ENCODE results near the gene CNIH3. TPM values are rescaled to one million over a fixed set of nuclear protein-coding genes. Genes with fewer than 3 reads are reported as not detected.
"Not testable (repeated sequence)": the region's sequence is repeated elsewhere in the genome, so short reads cannot be mapped to it uniquely, and the experiment has no call there.

CNIH3 gene
- total RNA-seq, 1 experiment from 2014 or later = 4.2 TPM

DNA sequence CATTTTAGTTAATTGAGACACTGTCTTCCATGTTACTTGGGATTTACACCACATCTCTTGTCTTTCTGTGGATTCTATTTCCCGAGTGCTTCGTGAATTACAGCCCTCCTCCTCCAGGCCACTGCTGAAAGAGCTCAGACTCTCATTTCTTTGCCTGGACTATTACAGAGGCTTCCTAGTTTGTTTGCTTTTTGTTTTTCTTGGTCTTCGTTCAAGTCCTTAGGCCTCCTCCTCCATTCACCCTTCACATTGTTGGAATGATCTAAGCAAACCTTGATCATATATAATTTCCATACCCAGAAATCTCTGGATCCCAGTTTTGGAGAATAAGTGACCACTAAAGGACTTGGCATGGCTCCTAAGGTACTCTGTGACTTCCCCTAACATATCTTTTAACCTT lies 94.1 kb downstream of the CNIH3 start:
- Histone ChIP-seq H3K4me1 (ENCODE audit: insufficient read depth, low read length) (no peaks in the 10 kb centered on the region), H3K27me3 (ENCODE audit: insufficient read depth, low read length) (no peaks in the 10 kb centered on the region), H3T11ph (ENCODE audit: low read length) (no peak overlapping the region), H2BK5ac (ENCODE audit: insufficient read length, low read length) (no peak overlapping the region), H4K8ac (replicated peaks; ENCODE audit: insufficient read length, low read depth, low read length) (no peak overlapping the region), H4K5ac (ENCODE audit: insufficient read length, low read depth, low read length) (no peak overlapping the region), H2BK15ac (ENCODE audit: low read depth, low read length) (no peak overlapping the region), H3K79me2 (ENCODE audit: insufficient read depth, low read length) (no peaks in the 10 kb centered on the region), H4K20me1 (ENCODE audit: control insufficient read depth, insufficient read depth, insufficient read length) (no peaks in the 10 kb centered on the region), H4K91ac (ENCODE audit: insufficient read length, low read depth, low read length) (no peak overlapping the region), H3K23me2 (ENCODE audit: insufficient read length, low read depth, low read length, poor library complexity, severe bottlenecking) (no peaks in the 10 kb centered on the region), H2BK20ac (ENCODE audit: low read depth, low read length, poor library complexity, severe bottlenecking) (no peak overlapping the region), H3K18ac (ENCODE audit: insufficient read length, low read depth, low read length) (no peak overlapping the region), H2AK5ac (ENCODE audit: insufficient read length, low read length) (no peak overlapping the region), H2BK120ac (ENCODE audit: low read depth, low read length, poor library complexity, severe bottlenecking) (no peak overlapping the region), H3K27ac (ENCODE audit: insufficient read length, low read depth, low read length) (no peak overlapping the region), H3K9ac (ENCODE audit: extremely low read depth, insufficient read length, low read length) (no peak overlapping the region), H3K56ac (ENCODE audit: insufficient read length, low read depth, low read length) (no peak overlapping the region), H3K14ac (ENCODE audit: insufficient read depth, low read length) (no peak overlapping the region), H3K23ac (ENCODE audit: insufficient read length, low read depth, low read length) (no peak overlapping the region), H2BK12ac (ENCODE audit: insufficient read length, low read depth, low read length) (no peak overlapping the region), H3K4me2 (ENCODE audit: insufficient read depth, insufficient read length, low read length) (no peak overlapping the region), H3K9me3 (ENCODE audit: control insufficient read depth, low read depth, low read length) (no peaks in the 10 kb centered on the region), H2AFZ (ENCODE audit: low read length) (no peak overlapping the region), H3K79me1 (ENCODE audit: insufficient read depth, low read depth, low read length, poor library complexity, severe bottlenecking) (no peaks in the 10 kb centered on the region), H3K4ac (ENCODE audit: low read depth, low read length) (no peak overlapping the region)
- no peak for DNase-seq
- TF ChIP-seq, protein P1, sequence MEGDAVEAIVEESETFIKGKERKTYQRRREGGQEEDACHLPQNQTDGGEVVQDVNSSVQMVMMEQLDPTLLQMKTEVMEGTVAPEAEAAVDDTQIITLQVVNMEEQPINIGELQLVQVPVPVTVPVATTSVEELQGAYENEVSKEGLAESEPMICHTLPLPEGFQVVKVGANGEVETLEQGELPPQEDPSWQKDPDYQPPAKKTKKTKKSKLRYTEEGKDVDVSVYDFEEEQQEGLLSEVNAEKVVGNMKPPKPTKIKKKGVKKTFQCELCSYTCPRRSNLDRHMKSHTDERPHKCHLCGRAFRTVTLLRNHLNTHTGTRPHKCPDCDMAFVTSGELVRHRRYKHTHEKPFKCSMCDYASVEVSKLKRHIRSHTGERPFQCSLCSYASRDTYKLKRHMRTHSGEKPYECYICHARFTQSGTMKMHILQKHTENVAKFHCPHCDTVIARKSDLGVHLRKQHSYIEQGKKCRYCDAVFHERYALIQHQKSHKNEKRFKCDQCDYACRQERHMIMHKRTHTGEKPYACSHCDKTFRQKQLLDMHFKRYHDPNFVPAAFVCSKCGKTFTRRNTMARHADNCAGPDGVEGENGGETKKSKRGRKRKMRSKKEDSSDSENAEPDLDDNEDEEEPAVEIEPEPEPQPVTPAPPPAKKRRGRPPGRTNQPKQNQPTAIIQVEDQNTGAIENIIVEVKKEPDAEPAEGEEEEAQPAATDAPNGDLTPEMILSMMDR (conservative IDR thresholded peaks at IDR 0.05) = no peak
- no peaks in the 10 kb centered on the region for H3K9me3 Mint-ChIP-seq
- H3K27me3 Mint-ChIP-seq (ENCODE audit: low read depth) = peaks cover 2% of the 10 kb centered on the region; the same call in 1 of the 2 replicates
- H3K4me1 Mint-ChIP-seq = peaks cover 3 to 8% of the 10 kb centered on the region in 2 experiments; a peak in 2 of 4 replicates
- WGBS (ENCODE audit: extremely low coverage, insufficient read length, low lambda C conversion rate) = no CpG with 5 or more reads among the region's 3 CpGs
- no peak overlapping the region for H3K27ac Mint-ChIP-seq
- H3K4me3 Mint-ChIP-seq = no peak overlapping the region
- H3K36me3 Mint-ChIP-seq (ENCODE audit: insufficient read depth in 1 of 3, low read depth in 3 of 3) = no peaks in the 10 kb centered on the region

DNA sequence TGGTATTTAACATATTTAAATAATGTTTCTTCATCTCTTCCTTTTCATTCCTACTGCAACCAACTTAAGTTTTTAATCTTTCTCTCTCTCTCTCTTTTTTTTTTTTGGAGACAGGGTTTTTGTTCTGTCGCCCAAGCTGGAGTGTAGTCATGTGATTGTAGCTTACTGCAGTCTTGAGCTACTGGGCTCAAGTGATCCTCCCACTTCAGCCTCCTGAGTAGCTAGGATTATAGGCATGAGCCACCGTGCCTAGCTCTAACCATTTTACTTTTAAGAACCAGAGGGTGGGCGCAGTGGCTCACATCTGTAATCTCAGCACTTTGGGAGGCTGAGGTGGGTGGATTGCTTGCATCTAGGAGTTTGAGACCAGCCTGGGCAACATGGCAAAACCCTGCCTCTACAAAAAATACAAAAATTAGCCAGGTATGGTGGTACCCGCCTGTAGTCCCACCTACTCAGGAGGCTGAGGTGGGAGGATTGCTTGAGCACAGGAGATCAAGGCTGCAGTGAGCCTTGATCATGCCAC lies 95.2 kb downstream of the CNIH3 start:
- WGBS (ENCODE audit: extremely low coverage, insufficient read length, low lambda C conversion rate) = no CpG with 5 or more reads among the region's 4 CpGs

More for the DNA sequence above, 95.2 kb downstream of the CNIH3 start:
- H3K79me1 ChIP-seq (ENCODE audit: insufficient read depth, low read depth, low read length, poor library complexity, severe bottlenecking); H3K23me2 ChIP-seq (ENCODE audit: insufficient read length, low read depth, low read length, poor library complexity, severe bottlenecking); H3K9me3 ChIP-seq (ENCODE audit: control insufficient read depth, low read depth, low read length); H4K20me1 ChIP-seq (ENCODE audit: control insufficient read depth, insufficient read depth, insufficient read length); H3K4me1 ChIP-seq (ENCODE audit: insufficient read depth, low read length); DNase-seq; H3K18ac ChIP-seq (ENCODE audit: insufficient read length, low read depth, low read length); H3K9me3 Mint-ChIP-seq; H3K27ac ChIP-seq (ENCODE audit: insufficient read length, low read depth, low read length); H3K9ac ChIP-seq (ENCODE audit: extremely low read depth, insufficient read length, low read length); H4K8ac ChIP-seq (replicated peaks; ENCODE audit: insufficient read length, low read depth, low read length); H2AFZ ChIP-seq (ENCODE audit: low read length); H3K4me2 ChIP-seq (ENCODE audit: insufficient read depth, insufficient read length, low read length); H3K14ac ChIP-seq (ENCODE audit: insufficient read depth, low read length); H3K27ac Mint-ChIP-seq; H4K5ac ChIP-seq (ENCODE audit: insufficient read length, low read depth, low read length); H3K56ac ChIP-seq (ENCODE audit: insufficient read length, low read depth, low read length); H3K36me3 Mint-ChIP-seq (ENCODE audit: insufficient read depth in 1 of 3, low read depth in 3 of 3); H3K4ac ChIP-seq (ENCODE audit: low read depth, low read length); H4K91ac ChIP-seq (ENCODE audit: insufficient read length, low read depth, low read length); H2AK5ac ChIP-seq (ENCODE audit: insufficient read length, low read length); H3K27me3 ChIP-seq (ENCODE audit: insufficient read depth, low read length); H3K4me1 Mint-ChIP-seq; H2BK15ac ChIP-seq (ENCODE audit: low read depth, low read length); H3K79me2 ChIP-seq (ENCODE audit: insufficient read depth, low read length); H2BK20ac ChIP-seq (ENCODE audit: low read depth, low read length, poor library complexity, severe bottlenecking); H3K27me3 Mint-ChIP-seq (ENCODE audit: low read depth); H3T11ph ChIP-seq (ENCODE audit: low read length); H3K4me3 Mint-ChIP-seq; H2BK5ac ChIP-seq (ENCODE audit: insufficient read length, low read length); H2BK12ac ChIP-seq (ENCODE audit: insufficient read length, low read depth, low read length); H2BK120ac ChIP-seq (ENCODE audit: low read depth, low read length, poor library complexity, severe bottlenecking); H3K23ac ChIP-seq (ENCODE audit: insufficient read length, low read depth, low read length): not testable (repeated sequence)
